Inferior parietal cortex (tissue), 1 donor: Measurements from ENCODE around the gene VPS37B.

Experiments used
- DNase-seq: peaks from one replicate; pipeline ENCODE4 v3.0.0-alpha.2; 2016; ENCODE audit errors: extremely low spot score

VPS37B gene

DNA sequence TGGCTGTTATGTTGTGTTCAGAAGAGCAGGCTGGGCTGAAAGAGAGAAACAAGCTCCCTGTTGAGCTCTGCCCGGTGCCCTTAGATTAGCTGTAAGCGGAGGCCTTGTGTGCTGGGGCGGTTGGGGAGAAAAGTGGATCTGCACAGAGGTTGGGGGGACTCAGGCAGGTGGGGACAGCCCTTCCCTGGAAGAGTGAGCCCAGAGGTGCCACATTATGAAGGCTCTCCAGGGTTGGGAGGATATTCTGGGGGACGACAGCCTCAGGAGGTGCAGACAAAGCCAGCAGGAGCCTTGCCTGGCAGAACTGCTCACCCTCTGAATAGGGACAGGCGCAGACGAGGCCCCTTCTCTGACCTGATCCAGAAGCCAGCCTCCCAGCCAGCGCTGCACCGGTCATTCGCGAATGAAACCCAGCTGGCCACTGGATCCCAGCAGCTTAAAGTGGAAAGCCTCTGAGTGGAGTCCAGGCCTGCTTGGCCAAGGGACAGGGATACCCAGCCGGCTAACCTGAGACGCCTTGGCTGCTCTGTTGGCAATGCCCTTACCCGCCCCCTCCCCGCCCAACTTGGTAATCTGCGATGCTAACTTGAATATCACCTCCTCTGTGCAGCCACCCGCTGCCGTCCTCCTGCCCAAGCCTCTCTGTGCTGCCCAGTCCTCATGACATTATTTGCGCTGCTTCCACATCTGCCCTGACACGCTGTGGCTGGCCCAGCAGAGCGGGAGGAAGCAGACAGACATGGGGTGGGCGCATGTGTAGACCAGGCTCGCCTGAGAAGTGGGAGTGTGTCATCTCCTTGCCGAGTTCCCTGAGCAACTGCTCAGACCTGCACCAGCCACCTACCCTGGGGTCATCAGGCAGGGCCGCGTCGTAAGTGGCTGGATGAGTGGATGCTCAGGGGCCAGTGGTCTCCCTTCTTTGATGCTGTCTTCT lies 55.1 kb downstream of the VPS37B start:
- DNase-seq, result no peak

DNA sequence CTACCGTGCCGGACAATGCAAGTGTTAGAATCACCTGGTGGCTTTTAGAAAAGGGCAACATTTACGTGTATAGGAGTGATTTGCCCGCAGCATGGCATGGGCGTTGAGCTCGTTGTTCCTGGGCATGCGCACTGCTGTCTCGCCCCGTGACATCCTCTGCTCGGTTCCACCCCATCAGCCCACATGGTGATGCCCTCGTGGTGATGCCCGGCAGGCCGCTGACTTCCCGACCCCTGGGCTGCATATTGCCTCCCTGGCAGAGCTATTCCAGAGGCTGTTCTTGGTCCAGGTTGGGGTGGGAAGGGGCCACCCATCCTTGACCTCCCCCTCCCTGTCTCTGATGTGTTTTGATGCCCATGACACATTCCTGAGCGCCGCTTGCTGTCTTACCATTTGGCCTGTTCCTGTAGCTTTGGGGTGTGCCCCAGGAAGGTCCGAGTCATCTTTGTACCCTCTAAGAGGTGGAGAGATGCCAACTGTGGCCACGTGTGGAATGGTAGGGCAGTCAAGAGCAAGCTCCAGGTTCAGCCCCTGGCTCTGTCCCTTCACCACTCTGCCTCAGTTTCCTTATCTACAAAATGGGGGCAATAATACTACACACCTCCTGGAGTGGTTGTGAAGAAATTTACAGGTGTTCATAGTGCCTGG lies 55.9 kb downstream of the VPS37B start:
- DNase-seq, result peak; percentile 25

- DNase-seq, result no peak
Observed at GRCh38 chr12:122838841-122839240, 57.1 kb downstream of the VPS37B start.

GRCh38 chr12:122837306-122838265 lies 58.3 kb downstream of the VPS37B start:
- DNase-seq, result peak; percentile 20

DNA sequence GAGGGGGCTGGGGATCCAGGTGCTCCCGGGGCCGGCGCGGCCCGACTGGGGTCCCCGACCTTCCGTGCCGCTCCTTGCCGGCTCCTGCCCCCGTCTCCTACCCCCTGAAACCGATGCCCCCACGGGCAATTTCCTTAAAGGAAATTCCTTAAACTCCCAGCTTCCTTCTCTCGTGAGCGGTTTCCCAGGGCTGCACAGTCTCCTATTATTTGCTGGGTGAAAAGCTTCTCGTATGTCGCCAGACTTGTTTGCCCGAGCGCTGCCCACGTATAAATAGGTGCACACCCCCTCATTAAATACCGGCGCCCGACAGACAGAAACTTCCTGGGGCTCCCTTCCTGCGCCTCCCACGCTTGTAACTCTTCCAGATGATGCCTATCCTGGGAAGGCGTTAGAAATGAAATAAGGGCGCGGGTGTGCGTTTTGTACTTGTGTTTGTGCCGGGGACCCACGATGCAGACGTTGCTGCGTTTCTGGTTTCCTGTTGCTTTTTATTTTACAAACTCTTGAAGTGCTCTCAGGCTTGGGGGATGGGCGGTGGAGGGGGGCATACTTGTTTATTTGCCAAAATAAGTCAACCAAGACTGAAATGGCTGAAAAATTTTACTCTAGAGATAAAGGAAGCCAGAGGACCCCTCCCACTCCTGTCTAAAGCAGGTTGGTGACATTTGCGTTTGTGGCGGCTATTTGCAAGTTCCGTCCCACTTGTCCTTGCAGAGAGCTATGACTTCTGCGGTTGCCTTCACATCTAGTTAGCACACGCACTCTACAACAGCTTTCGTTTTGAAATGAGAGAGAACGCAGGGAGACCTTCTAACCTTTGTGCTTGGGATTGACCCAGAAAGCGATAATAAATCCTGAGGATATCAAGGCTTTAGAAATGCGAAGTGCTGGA lies 59.6 kb downstream of the VPS37B start:
- peak; percentile 72 for DNase-seq

- DNase-seq, result no peak
Observed at GRCh38 chr12:122835750-122836026, 60.2 kb downstream of the VPS37B start.

DNA sequence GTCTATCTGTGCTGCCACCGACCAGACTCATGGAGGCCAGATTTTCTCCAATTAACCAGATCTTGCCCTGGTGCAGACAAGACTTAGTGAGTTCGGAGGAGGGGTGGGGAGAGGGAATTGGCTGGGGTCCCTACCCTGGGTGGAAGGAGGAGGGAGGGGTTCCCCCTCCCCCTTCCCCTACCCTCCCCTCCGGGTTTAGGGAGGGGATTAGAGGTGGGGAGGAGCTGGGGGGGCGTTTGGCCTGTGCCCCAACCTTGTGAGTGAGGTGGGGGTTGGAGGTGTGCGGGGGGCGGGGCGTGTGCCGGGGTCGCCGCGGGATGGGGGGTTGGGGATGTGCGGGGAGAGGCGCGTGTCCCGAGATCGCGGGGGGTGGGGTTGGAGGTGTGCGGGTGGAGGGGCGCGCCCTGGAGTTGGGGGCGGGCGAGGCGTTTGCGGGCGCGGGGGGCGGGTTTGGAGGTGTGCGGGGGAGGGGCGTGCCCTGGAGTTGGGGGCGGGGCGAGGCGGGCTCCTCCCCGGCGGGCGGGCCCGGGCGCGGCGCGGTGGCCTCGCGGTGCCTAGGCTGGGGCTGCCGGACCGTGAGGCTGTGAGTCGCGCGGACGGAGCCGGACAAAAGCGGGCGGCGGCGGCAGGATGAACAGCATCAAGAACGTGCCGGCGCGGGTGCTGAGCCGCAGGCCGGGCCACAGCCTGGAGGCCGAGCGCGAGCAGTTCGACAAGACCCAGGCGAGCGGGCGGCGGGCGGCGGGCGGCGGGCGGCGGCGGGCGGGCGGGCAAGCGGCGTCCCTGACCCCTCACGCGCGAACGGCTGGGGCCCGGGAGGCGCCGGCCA lies 60.8 kb downstream of the VPS37B start, which contains the start of gene HIP1R:
TSS of gene HIP1R (plus strand) at position 537 of the 829 bp plus-strand sequence. CDS start at position 631, 94 bp downstream.
- DNase-seq, result no peak

DNA sequence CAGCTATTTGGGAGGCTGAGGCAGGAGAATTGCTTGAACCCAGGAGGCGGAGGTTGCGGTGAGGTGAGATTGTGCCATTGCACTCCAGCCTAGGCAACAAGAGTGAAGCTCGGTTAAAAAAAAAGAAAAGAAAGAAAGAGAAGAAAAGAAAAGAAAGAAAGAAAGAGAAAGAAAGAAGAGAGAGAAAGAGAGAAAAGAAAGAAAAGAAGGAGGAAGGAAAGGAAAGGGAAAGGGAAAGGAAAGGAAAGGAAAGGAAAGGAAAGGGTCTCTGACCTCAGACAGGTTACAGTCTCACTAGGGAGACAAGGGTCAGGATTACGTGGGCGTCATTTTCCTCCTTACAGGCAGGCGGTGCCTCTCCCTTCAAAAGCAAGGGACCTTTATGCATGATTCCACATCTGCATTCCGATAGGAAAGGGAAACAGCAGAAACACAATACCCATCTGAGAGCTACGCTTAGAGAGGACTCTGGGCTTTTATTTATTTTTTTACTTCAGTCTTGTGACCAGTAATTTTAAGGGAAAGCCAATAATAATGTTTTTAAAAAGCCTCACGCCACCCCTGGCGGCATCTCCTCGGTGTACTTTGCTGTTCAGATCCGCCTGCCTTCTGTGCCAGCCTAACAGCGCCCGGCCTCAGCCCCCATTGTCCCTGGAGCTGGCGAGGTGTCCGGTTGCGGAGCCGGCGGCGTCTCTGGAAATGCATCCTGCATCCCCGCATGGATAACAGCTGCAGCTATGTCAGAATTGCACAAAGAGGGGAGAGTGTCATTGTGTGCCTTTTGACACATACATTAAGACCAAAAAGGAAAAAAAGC lies 61.6 kb downstream of the VPS37B start:
- DNase-seq, result peak; percentile 64

DNA sequence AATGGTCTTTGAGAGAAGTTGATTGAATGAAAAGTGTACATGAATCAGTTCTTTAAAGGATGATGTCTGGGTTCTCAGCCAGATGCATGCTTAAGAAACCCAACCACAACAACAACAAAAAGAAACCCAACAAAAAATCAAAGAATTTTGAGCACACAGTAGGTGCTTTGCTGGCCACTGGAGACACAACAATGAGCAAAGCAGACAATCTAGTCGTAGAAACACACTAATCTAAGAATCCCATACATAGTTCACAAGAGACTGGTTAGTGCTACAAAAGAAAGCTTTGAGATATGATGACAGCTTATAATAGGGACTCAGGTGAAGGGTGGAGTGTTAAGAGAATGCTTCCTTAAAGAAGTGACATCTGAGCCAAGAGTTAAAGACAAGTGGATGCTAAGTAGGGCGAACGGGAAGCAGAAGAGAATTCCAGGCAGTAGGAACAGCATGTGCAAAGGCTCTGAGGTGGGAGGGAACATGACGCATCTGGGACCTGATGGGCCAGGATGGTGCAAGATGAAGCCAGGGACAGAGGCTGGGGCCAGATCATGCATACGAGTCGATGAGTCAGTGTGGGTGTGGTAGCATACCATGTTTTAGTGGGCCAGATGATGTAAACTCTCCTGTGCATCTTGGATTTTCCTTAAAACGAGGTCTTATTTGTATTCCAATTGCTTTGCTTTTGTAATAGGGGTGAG lies 65.3 kb downstream of the VPS37B start:
- no peak for DNase-seq

DNA sequence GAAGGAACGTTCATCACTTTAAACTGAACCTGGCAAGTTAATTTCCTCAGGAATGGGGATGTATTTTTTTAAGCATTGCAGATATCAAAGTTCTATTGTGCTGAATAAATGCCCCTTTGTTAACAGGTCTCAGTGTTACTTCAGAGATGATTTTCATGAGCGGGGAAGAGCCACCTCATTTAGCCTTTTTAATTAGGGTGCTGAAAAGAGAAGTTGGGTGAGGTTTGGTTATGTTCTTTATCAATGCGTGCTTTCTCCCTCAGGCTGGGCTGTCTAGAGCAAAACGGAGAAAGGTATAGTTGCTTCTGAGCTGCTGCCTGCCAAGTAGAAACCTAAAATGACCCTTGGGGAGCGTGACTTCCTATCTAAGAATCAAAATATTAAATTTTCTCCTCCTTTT lies 68.7 kb downstream of the VPS37B start:
- no peak for DNase-seq

GRCh38 chr12:122825773-122826724 lies 69.9 kb downstream of the VPS37B start:
- DNase-seq, result no peak

- no peak for DNase-seq
Observed at GRCh38 chr12:122823429-122823828, 72.5 kb downstream of the VPS37B start.

DNA sequence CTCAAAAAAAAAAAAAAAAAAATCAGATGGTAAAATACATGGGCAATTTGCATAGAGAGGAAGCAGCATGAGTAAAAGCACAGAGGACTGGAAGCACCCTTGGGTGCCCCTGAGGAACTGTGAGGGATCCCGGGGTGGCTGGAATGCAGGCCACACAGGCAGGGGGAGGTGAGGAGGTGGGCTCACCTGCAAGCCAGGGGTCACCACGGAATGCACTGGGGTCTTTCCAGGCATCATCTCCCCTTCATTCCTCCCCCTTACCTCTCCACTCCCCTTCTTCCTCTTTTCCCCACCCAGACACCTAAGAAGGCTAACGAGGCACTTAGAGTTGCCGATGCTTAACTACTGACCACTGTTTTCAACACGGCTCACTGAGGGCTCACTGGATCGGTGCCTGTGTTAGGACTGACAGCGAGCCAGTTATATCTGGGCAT lies 75.1 kb downstream of the VPS37B start:
- no peak for DNase-seq

- DNase-seq, result no peak
Observed at GRCh38 chr12:122820138-122820537, 75.8 kb downstream of the VPS37B start.

- DNase-seq, result peak; percentile 39
Observed at GRCh38 chr12:122819209-122819785, 76.6 kb downstream of the VPS37B start.
